Measurements from ENCODE around the gene PARD3.
"Not testable (repeated sequence)": the region's sequence is repeated elsewhere in the genome, so short reads cannot be mapped to it uniquely, and the experiment has no call there.

PARD3 gene

GRCh38 chr10:34815185-34816084 is at the start of gene PARD3:
PARD3 (minus strand) TSS chr10:34815296; CDS start chr10:34814995, 301 bp downstream.
- no peak for DNase-seq (ENCODE audit: low spot score)

- DNase-seq (ENCODE audit: low spot score) = peak; percentile 8
Measured at GRCh38 chr10:34864149-34865067, 49.3 kb upstream of the PARD3 start.

- no peak for DNase-seq (ENCODE audit: low spot score)
Measured at GRCh38 chr10:34862892-34863291, 47.8 kb upstream of the PARD3 start.

DNA sequence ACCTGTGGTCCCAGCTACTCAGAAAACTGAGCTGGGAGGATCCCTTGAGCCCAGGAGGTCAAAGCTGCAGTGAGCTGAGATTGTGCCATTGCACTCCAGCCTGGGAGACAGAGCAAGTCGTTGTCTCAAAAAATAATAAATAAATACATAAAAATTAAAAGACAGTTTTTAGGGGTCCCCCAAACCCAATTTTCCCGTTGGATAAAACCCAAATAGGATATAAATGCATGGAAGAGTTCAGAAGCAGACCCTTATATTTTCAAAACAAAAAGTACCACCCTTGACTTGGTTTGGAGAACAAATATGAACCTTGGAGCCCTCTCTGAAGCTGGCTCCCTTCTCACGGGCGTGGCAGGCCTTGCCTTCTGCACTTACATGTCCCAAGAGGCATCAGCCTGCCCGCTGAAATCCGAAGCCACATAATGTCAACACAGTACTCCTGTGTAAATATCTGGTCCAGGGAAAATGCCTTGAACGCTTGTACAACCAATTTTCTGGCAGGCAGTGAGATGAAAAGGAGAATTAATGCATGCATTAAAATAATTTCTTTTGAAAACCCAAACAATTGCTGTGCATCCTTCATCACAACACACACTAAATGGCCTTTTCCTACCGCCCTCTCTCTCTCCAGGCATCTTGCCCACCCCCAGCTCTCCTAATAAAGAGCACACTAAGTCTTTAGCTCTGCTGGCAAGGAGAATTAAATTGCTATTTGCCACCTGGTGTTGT is 46.4 kb upstream of the PARD3 start:
- DNase-seq (ENCODE audit: low spot score) = no peak

- DNase-seq (ENCODE audit: low spot score) = no peak
Measured at GRCh38 chr10:34859170-34859569, 44.1 kb upstream of the PARD3 start.

GRCh38 chr10:34858003-34858402 is 42.9 kb upstream of the PARD3 start:
- no peak for DNase-seq (ENCODE audit: low spot score)

DNA sequence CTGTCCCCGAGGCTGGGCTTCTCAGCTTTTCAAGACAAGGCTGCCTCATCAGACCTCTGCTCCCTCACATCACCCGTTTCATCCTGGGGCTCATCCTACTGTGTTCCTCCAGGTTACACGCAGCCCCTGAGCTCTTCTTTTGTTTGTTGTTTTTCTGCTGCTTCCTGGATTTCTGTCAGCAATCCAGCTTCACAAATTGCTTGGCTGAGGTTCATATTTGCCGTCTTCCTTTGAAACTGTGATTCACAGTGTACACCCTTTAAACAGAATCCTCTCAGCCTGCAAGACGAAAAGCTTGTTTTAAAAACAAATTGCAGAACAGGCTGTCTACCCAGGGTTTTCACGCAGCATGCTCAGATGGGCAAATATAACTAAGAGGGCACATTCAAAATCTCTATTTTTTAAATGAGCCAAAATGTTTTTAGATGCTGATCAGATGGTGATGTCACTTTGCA is 39.1 kb upstream of the PARD3 start:
- peak; percentile 38 for DNase-seq (ENCODE audit: low spot score)

- DNase-seq (ENCODE audit: low spot score) = no peak
Measured at GRCh38 chr10:34853357-34853756, 38.3 kb upstream of the PARD3 start.

GRCh38 chr10:34850558-34850957 is 35.5 kb upstream of the PARD3 start:
- no peak for DNase-seq (ENCODE audit: low spot score)

DNA sequence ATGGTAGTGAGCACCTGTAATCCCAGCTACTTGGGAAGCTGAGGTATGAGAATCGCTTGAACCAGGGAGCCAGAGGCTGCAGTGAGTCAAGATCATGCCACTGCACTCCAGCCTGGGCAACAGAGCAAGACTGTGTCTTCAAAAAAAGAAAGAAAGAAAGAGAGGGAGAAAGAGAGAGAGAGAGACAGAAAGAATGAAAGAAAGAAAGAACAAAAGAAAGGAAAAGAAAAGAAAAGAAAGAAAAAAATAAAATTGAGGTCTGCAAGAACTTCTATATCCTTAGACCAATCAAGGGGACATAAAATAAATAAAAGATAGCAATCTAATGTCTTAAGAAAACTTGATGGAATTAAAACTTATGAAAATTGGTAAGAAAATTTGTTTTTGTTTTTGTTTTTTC is 34.9 kb upstream of the PARD3 start:
- DNase-seq (ENCODE audit: low spot score) = no peak

DNA sequence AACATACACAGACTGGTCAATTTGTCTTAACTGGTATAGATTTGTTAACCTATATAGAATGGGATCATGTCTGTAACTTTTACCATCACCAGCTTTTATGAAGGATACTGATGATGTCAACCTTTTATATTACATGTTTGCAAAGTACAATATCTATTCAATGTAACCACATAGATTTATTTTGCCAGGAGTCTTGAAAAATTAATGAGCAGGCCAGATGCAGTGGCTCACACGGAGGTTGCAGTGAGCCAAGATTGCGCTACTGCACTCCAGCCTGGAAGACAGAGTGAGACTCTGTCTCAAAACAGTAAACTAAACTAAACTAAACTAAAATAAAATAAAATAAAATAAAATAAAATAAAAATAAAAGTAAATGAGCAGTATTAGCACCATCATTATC is 30.0 kb upstream of the PARD3 start:
- DNase-seq (ENCODE audit: low spot score) = no peak

DNA sequence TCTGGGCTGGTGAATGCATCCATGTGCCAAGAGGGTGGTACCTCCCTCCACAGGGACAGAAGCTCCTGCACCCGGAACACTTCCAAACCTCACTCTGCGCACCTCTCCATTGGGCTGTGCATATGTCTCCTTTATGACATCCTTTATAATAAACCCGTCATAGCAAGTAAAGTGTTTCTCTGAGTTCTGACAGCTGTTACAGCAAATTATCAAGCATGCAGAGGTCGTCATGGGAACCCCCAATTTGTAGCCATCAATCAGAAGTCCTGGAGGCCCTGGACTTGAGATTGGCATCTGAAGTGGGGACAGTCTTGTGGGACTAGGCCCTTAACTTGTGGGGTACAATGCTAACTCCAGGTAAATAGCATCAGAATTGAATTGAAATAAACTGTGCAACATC is 29.4 kb upstream of the PARD3 start:
- DNase-seq (ENCODE audit: low spot score) = no peak

- DNase-seq (ENCODE audit: low spot score) = not testable (repeated sequence)
Measured at GRCh38 chr10:34843470-34843869, 28.4 kb upstream of the PARD3 start.

DNA sequence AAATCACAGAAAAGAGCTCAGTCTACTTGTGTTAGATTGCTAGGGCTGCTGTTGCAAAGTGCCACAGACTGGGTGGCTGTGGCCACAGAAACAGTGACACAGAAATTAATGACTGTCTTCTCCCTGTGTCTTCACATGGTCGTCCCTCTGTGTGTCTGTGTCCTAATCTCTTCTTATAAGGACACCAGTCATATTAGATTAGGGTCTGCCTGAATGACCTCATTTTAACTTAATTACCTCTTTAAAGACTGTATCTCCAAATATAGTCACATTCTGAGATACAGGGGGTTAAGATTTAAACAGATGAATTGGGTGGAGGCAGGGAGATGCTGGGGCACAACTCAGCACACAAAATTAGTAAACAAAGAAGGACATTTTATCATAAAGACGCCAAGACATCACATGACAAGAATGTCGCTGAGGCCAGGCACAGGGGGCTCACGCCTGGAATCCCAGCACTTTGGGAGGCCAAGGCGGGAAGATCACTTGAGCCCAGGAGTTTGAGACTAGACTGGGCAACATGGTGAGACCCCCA is 23.3 kb upstream of the PARD3 start:
- DNase-seq (ENCODE audit: low spot score) = no peak

DNA sequence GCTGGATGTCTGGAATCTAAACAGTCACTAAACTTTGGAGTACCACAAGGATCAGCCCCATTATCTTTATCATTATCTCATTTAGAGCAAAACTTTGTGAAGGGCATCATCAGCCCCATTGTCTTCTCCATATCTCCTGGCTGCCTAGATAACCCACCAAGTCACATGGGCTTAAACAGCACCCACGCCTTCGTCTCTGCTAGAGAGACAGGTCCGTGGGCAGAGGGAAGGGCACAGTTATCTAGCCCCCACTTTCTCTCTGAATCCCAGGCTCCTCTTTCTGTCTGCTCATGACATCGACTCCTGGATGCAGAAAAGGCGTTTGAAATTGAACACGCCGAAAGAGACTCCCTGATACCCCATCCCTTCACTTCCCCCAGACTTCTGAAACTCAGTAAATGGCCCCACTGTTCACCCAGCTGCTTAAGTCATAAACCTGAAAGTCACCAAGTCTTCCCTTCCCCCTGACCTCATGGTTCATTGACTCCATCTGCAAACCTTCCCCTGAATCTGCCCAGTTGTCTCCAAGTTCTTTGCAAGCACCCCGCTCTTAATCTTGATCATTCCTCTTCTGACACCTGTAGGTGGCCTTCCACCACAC is 20.9 kb upstream of the PARD3 start:
- DNase-seq (ENCODE audit: low spot score) = no peak

DNA sequence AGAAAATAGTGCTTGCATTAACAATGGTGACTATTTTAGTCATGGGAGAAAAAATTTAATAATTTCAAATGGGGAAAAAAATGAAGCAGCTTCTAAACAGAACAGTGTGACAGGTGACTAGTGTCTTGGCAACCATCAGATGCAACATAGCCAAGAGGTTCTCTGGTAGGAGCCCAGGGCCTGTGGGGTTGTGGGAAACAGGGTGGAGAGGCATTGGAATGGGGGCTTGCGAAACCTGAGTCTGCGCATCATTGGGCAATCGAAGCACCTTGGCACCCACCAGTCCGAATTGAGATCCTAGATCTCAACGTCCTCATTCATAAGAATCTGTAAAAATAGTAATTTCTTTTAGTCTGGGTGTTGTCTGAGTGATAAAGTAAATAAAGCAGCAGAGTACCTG is 19.2 kb upstream of the PARD3 start:
- no peak for DNase-seq (ENCODE audit: low spot score)

- DNase-seq (ENCODE audit: low spot score) = no peak
Measured at GRCh38 chr10:34830217-34830822, 15.2 kb upstream of the PARD3 start.

DNA sequence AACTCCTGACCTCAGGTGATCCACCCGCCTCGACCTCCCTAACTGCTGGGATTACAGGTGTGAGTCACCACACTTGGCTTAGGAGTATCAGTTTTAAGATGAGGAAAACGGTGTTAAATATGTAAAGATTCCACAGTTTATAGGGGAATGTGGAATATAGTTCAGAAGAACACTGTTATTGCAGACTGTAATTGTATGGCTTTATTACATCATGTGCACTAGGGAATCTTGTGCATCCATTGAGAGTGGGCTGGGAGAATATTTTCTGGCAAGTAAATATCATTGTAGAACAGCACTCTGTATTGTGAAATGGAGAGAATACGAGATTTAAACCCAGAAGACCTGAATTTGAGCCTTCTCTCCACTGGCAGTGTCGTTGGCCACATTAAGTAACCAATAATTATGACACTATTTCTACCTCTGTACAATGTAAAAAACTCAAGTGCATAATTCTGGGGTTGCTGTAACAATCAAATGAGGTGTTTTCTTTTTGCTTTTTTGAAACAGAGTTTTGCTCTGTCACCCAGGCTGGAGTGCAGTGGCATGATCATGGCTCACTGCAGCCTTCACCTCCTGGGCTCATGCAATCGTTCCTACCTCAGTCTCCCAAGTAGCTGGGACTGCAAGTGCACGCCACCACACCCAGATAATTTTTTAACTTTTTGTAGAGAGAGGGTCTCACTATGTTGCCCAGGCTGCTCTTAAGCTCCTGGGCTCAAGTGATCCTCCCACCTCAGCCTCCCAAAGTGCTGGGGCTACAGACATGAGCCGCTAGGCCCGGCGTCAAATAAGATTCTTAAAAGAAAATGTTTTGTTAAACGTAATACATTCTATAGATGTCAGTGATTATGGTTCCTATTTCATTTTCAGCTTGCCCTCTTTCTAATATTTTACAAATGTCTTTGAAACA is 12.0 kb upstream of the PARD3 start:
- no peak for DNase-seq (ENCODE audit: low spot score)

- DNase-seq (ENCODE audit: low spot score) = no peak
Measured at GRCh38 chr10:34826221-34826620, 11.1 kb upstream of the PARD3 start.

- DNase-seq (ENCODE audit: low spot score) = no peak
Measured at GRCh38 chr10:34825414-34825813, 10.3 kb upstream of the PARD3 start.

Measured in pons (tissue), 1 donor.